OCI-LY7 (cell line): Measurements from ENCODE around the gene SLC29A1. TPM values are rescaled to one million over a fixed set of nuclear protein-coding genes. Genes with fewer than 3 reads are reported as not detected.

Source experiments
- BruUV-seq: library from RNA; stranded (reverse); fragments of 400-500 nt; replicated peaks from 2 replicates; lab custom pipeline; 2021; lab: Mats Ljungman, UMichigan
- CTCF ChIA-PET: fragments of 300-600 bp; sonication (Branson Sonifier 250); formaldehyde crosslinking; loops from one replicate; lab custom pipeline; 2022; ENCODE audit warnings: antibody characterized with exemption; ENCODE audit not compliant: unreplicated experiment; lab: Charles Lee
- POLR2A ChIA-PET: fragments of 300-600 bp; sonication (Branson Sonifier 250); formaldehyde crosslinking; loops from one replicate; lab custom pipeline; 2022; ENCODE audit warnings: antibody characterized with exemption; lab: Charles Lee
- DNase-seq: peaks from one replicate; pipeline ENCODE4 v3.0.0-alpha.2; 2015; ENCODE audit warnings: low spot score
- H2AFZ ChIP-seq: fragments of 200-600 bp; sonication (generic), shearing (Covaris generic); 2 replicates; pipeline ENCODE4 v1.6.1; 2014; ENCODE audit warnings: mild to moderate bottlenecking, antibody characterized with exemption, low read length, moderate library complexity
- H3K27ac ChIP-seq: fragments of 200-600 bp; sonication (generic); 2 replicates; pipeline ENCODE4 v1.5.1; 2014; ENCODE audit warnings: mixed run types, low read depth, mild to moderate bottlenecking, moderate library complexity, low read length, inconsistent platforms; ENCODE audit not compliant: poor library complexity, severe bottlenecking
- H3K36me3 ChIP-seq: fragments of 200-600 bp; sonication (generic); 2 replicates; pipeline ENCODE4 v1.6.1; 2014; ENCODE audit warnings: mild to moderate bottlenecking, antibody characterized with exemption, low read length, moderate library complexity, mixed read lengths; ENCODE audit not compliant: insufficient read depth
- H3K4me1 ChIP-seq: fragments of 200-600 bp; sonication (generic); 2 replicates; pipeline ENCODE4 v1.5.1; 2014; ENCODE audit warnings: mild to moderate bottlenecking, low read length; ENCODE audit not compliant: insufficient read depth, poor library complexity, severe bottlenecking
- H3K4me2 ChIP-seq: fragments of 200-600 bp; sonication (generic); 2 replicates; pipeline ENCODE4 v1.6.1; 2014; ENCODE audit warnings: mild to moderate bottlenecking, low read length
- H3K4me3 ChIP-seq: fragments of 200-600 bp; sonication (generic); 2 replicates; pipeline ENCODE4 v1.5.1; 2014; ENCODE audit warnings: mild to moderate bottlenecking, low read depth, low read length; ENCODE audit not compliant: poor library complexity, severe bottlenecking
- H3K79me2 ChIP-seq: fragments of 200-600 bp; sonication (generic); 2 replicates; pipeline ENCODE4 v1.6.1; 2016; ENCODE audit warnings: low read depth, mild to moderate bottlenecking, low read length, moderate library complexity, mixed read lengths; ENCODE audit not compliant: insufficient read depth
- H3K9me2 ChIP-seq: fragments of 200-600 bp; sonication (generic); 2 replicates; pipeline ENCODE4 v1.6.1; 2016; ENCODE audit warnings: mild to moderate bottlenecking, low read length, mixed read lengths; ENCODE audit not compliant: insufficient read depth
- H3K9me3 ChIP-seq: fragments of 200-600 bp; sonication (generic); 2 replicates; pipeline ENCODE4 v1.6.1; 2014; ENCODE audit warnings: mild to moderate bottlenecking, mixed run types, low read length, mixed read lengths
- H4K20me1 ChIP-seq: fragments of 200-600 bp; sonication (generic); 2 replicates; pipeline ENCODE4 v1.6.1; 2014; ENCODE audit warnings: mild to moderate bottlenecking, antibody characterized with exemption, low read length, moderate library complexity, mixed read lengths; ENCODE audit not compliant: insufficient read depth
- EZH2phosphoT487 ChIP-seq: fragments of 200-600 bp; sonication (generic); IDR thresholded peaks from 2 replicates; pipeline ENCODE4 v1.6.1; 2018; ENCODE audit warnings: low read depth, borderline replicate concordance, mild to moderate bottlenecking, mixed run types, antibody characterized with exemption, low read length, moderate library complexity, mixed read lengths
- intact Hi-C: fragments of 100-400 bp; cut with micrococcal nuclease; formaldehyde crosslinking; loops from one replicate; pipeline ENCODE4 v1.10.0; 2022; ENCODE audit not compliant: unreplicated experiment
- total RNA-seq, 2 experiments: library from RNA; depleted of rRNA in 1 of 2; stranded (reverse); fragments of >200 nt in 1 of 2; shearing (Covaris generic) in 1 of 2; gene quantifications; 2 replicates each; pipeline ENCODE4 v1.2.3, GENCODE V29; 2014 to 2022
- TF ChIP-seq, protein P1 (sequence below): fragments of 200-600 bp; sonication (generic); conservative IDR thresholded peaks from 2 replicates; pipeline ENCODE4 v1.5.1; 2014; ENCODE audit warnings: mild to moderate bottlenecking, antibody characterized with exemption, low read length, moderate library complexity, mixed read lengths

Gene SLC29A1
- total RNA-seq, 2 experiments from 2014 or later = 52.6 to 64.6 TPM

DNA sequence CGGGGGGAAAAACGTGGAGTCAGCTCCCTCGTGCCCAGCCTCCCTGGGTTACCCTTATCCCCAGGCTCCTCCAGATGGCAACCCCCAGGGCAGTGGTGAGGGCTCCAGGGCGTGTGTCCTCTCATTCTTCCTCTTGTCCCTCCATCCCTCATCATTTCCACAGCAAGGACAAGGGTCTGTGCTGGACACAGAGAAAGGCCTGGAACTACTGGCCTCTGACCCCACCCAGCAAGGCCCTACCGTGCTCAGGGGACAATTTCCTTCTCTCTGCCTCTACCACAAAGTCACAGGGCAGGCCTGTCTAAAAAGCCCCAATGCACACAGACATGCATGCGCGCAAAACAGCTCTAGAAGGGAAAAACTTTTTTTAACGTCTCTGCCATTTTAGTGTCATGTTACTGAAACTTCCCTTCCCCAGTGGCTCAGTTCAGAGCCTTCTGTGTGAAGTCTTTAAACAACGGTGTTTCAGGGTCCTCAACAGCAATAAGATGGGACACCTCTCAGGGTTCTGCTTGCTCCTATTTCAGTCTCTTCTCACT, 35.0 kb downstream of the SLC29A1 start:
- peak overlapping the region; percentile 100 for H3K4me2 ChIP-seq
- H3K4me3 ChIP-seq = no peak overlapping the region
- H3K9me2 ChIP-seq = no peaks in the 10 kb centered on the region
- H2AFZ ChIP-seq = no peak overlapping the region
- CTCF ChIA-PET = no interaction called here
- no peak for DNase-seq
- H3K4me1 ChIP-seq = peaks cover 81% of the 10 kb centered on the region
- peaks cover 85% of the 10 kb centered on the region for H3K36me3 ChIP-seq
- H3K79me2 ChIP-seq = peaks cover 26% of the 10 kb centered on the region
- H4K20me1 ChIP-seq = peaks cover under 1% of the 10 kb centered on the region; the same call in 1 of the 2 replicates
- H3K27ac ChIP-seq = peak overlapping the region; percentile 54
- TF ChIP-seq EZH2phosphoT487 = no peak
- TF ChIP-seq, protein P1, sequence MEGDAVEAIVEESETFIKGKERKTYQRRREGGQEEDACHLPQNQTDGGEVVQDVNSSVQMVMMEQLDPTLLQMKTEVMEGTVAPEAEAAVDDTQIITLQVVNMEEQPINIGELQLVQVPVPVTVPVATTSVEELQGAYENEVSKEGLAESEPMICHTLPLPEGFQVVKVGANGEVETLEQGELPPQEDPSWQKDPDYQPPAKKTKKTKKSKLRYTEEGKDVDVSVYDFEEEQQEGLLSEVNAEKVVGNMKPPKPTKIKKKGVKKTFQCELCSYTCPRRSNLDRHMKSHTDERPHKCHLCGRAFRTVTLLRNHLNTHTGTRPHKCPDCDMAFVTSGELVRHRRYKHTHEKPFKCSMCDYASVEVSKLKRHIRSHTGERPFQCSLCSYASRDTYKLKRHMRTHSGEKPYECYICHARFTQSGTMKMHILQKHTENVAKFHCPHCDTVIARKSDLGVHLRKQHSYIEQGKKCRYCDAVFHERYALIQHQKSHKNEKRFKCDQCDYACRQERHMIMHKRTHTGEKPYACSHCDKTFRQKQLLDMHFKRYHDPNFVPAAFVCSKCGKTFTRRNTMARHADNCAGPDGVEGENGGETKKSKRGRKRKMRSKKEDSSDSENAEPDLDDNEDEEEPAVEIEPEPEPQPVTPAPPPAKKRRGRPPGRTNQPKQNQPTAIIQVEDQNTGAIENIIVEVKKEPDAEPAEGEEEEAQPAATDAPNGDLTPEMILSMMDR = no peak
- POLR2A ChIA-PET = no interaction called here
- TSS peak; percentile 34 for BruUV-seq
- H3K9me3 ChIP-seq = no peaks in the 10 kb centered on the region
- intact Hi-C loops = no loop called here

DNA sequence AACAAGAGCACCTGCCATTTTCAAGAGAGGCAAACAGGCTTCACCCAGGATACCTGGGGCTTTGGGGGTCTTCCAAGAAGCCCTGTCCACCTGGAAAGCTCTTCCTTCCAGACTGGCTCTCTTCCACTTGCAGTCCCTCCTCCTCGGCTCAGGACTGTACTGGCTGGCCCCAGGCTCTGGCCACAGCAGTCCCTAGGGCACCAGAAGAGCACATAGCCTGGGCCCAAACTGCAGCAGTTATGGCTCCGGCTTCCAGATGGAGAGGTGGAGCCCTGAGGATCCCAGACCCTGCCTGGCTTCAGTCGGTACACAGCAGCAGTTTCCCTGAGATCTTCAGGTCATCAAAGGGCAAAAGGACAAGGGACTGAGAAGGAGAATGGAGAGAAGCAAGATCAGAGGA, 35.5 kb downstream of the SLC29A1 start:
- intact Hi-C loops = no loop called here
- CTCF ChIA-PET = no interaction called here
- H3K9me2 ChIP-seq = no peaks in the 10 kb centered on the region
- peak overlapping the region; percentile 54 for H3K27ac ChIP-seq
- no peak for DNase-seq
- H4K20me1 ChIP-seq = no peaks in the 10 kb centered on the region
- H3K4me2 ChIP-seq = no peak overlapping the region
- H3K79me2 ChIP-seq = peaks cover 31% of the 10 kb centered on the region
- H3K4me1 ChIP-seq = peaks cover 77% of the 10 kb centered on the region
- H3K4me3 ChIP-seq = no peak overlapping the region
- TF ChIP-seq, protein P1 = no peak
- no peak for TF ChIP-seq EZH2phosphoT487
- H3K36me3 ChIP-seq = peaks cover 80% of the 10 kb centered on the region
- no TSS peak for BruUV-seq
- no peaks in the 10 kb centered on the region for H3K9me3 ChIP-seq
- no peak overlapping the region for H2AFZ ChIP-seq
- POLR2A ChIA-PET = no interaction called here

DNA sequence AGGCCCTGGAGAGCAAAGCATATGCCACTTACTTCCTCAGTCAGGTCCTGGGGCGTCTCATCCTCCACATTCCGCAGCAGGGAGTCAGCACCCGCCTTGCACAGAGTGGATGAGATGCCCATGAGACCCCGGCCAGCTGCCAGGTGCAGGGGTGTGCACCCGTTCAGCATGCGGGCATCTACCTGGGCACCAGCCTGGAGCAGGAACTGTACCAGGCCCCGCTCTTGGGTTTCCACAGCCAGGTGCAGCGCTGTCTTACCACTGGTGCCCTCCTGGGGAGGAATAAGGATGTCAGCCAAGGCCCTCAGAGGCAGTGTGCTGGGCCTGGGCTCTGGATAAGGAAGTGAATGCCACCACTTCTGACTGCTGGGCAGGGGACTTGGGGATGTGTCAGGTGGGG, 36.6 kb downstream of the SLC29A1 start:
- Histone ChIP-seq H3K27ac (no peak overlapping the region), H3K79me2 (peaks cover 41% of the 10 kb centered on the region), H2AFZ (no peak overlapping the region), H3K36me3 (peaks cover 69% of the 10 kb centered on the region), H3K9me2 (no peaks in the 10 kb centered on the region), H3K4me1 (peaks cover 67% of the 10 kb centered on the region), H3K9me3 (no peaks in the 10 kb centered on the region), H3K4me2 (no peak overlapping the region), H3K4me3 (no peak overlapping the region), H4K20me1 (no peaks in the 10 kb centered on the region)
- intact Hi-C loops = no loop called here
- ChIA-PET POLR2A (no interaction called here), CTCF (no interaction called here)
- no peak for TF ChIP-seq EZH2phosphoT487
- TF ChIP-seq, protein P1 = no peak
- no peak for DNase-seq
- BruUV-seq = no TSS peak
